ENCODE measurements around the gene DNAJC27. TPM values are rescaled to one million over a fixed set of nuclear protein-coding genes. Genes with fewer than 3 reads are reported as not detected.

DNAJC27 gene
- total and polyA plus RNA-seq, 9 of the 15 experiments (the other 6 are each of a cell fraction or from before 2014, with no cell fraction given), result 0.53 to 5.9 (median 3.0) TPM

DNA sequence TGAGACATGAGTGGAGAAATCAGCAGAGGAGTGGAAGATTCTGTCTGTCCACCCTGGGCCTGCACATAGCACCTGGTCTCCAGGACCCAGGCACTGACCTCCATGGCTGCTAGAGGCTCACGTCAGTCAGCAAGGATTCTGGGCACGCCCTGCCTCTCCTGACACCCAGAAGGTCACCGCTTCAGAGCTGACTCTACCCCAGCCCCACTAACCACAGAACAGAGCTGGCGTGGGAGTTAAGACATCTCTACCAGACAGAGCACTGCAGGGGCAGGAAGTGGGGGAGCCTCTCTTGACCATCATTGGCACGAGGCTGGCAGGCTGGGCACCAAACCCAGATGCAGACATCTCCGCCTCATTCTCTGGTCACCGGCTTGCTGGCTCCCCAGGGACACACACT is 54.7 kb downstream of the DNAJC27 start:
- WGBS (ENCODE audit: insufficient coverage, low coverage, missing lambda C conversion rate), result 57% methylated on average over 6 of the region's 7 CpGs
- Histone ChIP-seq H3K27ac (ENCODE audit: extremely low read depth, low read depth, low read length) (no peak overlapping the region), H3K9me1 (ENCODE audit: control insufficient read depth, insufficient read depth, low read length) (peaks cover 12% of the 10 kb centered on the region), H3K4me2 (ENCODE audit: insufficient read depth, low read length) (peak overlapping the region; percentile 77), H3K9me3 (replicated peaks; ENCODE audit: control insufficient read depth, insufficient read depth, low read depth, low read length) (no peaks in the 10 kb centered on the region), H3K36me3 (ENCODE audit: control insufficient read depth, insufficient read depth, low read length) (peaks cover 57% of the 10 kb centered on the region; the same call in 2 of the 3 replicates), H3K4me1 (replicated peaks in 1 of 2; ENCODE audit: control insufficient read depth in 2 of 2, insufficient read depth in 2 of 2, low read length in 2 of 2) (peaks cover 29 to 46% of the 10 kb centered on the region in 2 experiments; a peak in 4 of 5 replicates), H3K27me3 (ENCODE audit: control insufficient read depth in 2 of 2, insufficient read depth in 2 of 2, low read length in 2 of 2) (no peaks in the 10 kb centered on the region), H4K20me1 (replicated peaks; ENCODE audit: control insufficient read depth, insufficient read depth, low read length) (peaks cover 14% of the 10 kb centered on the region), H3K79me2 (ENCODE audit: control insufficient read depth, insufficient read depth, low read length) (peaks cover 33% of the 10 kb centered on the region), H2AFZ (ENCODE audit: low read depth, low read length) (no peak overlapping the region), H3K4me3 (no peak overlapping the region), H3K9ac (ENCODE audit: insufficient read depth in 1 of 2, low read depth in 2 of 2, low read length in 2 of 2) (peak overlapping the region in 1 of 2 experiments; percentile 92; a peak in 2 of 4 replicates)
- peak; percentile 82 for FAIRE-seq
- no peak for ATAC-seq
- TF ChIP-seq NR1H2 (CRISPR knock-in tag; IDR thresholded peaks at IDR 0.05) (no peak), SP1 (CRISPR knock-in tag; IDR thresholded peaks at IDR 0.05) (no peak), PCBP2 (IDR thresholded peaks at IDR 0.05; ENCODE audit: low read depth, low read length, poor library complexity, severe bottlenecking) (no peak), HDAC6 (IDR thresholded peaks at IDR 0.05; ENCODE audit: low read depth, low read length) (no peak), CBFA2T3 (IDR thresholded peaks at IDR 0.05) (0 out of 2 replicates have a peak, but pooled peaks have one; percentile 4), CBX5 (IDR thresholded peaks at IDR 0.05; ENCODE audit: borderline replicate concordance, low read depth) (no peak)
- no TSS peak for BruUV-seq (replicated peaks)
- in situ Hi-C loops (cut with MboI), result no loop called here
- intact Hi-C loops (cut with micrococcal nuclease), result no loop called here
- POLR2A ChIA-PET, result no interaction called here
- CTCF ChIA-PET (ENCODE audit: low intra/inter-chr PET ratio), result no interaction called here
- peak in 2 of 4 experiments; percentile 27 to 30 for DNase-seq (ENCODE audit: extremely low read depth in 1 of 4, low spot score in 3 of 4)

DNA sequence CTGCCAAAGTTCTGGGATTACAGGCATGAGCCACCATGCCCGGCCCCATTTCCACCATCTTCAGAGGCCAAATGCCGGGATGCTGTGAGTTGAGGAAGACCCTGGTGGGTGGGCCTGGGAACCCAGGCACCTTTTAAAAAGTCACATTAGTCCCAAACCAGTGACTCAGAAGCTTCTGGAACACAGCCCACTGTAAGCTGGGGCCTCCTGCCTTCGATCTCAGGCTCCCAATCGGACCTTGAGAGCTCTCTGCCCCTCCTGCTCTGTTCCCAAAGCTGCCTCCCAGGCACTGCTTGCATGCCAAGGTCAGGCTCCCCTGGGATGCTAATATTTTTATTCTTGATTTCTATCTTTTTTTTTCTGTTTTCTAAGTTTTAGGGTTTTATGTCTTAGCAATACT is 56.0 kb downstream of the DNAJC27 start:
- ChIA-PET CTCF (ENCODE audit: low intra/inter-chr PET ratio) (no interaction called here), POLR2A (no interaction called here)
- intact Hi-C loops (cut with micrococcal nuclease) (no loop called here), in situ Hi-C loops (cut with MboI) (no loop called here)
- peaks cover 12% of the 10 kb centered on the region for H3K9me1 ChIP-seq (ENCODE audit: control insufficient read depth, insufficient read depth, low read length)
- H3K27ac ChIP-seq (ENCODE audit: extremely low read depth, low read depth, low read length), result no peak overlapping the region
- FAIRE-seq (no peak), ATAC-seq (no peak), DNase-seq (ENCODE audit: extremely low read depth in 1 of 4, low spot score in 3 of 4) (no peak)
- H3K9ac ChIP-seq (ENCODE audit: insufficient read depth in 1 of 2, low read depth in 2 of 2, low read length in 2 of 2), result peak overlapping the region in 1 of 2 experiments; percentile 47; a peak in 2 of 4 replicates
- H2AFZ ChIP-seq (ENCODE audit: low read depth, low read length), result no peak overlapping the region
- peaks cover 14% of the 10 kb centered on the region for H4K20me1 ChIP-seq (replicated peaks; ENCODE audit: control insufficient read depth, insufficient read depth, low read length)
- peaks cover 62% of the 10 kb centered on the region; the same call in 2 of the 3 replicates for H3K36me3 ChIP-seq (ENCODE audit: control insufficient read depth, insufficient read depth, low read length)
- 91% methylated on average over 4 of the region's 4 CpGs for WGBS (ENCODE audit: insufficient coverage, low coverage, missing lambda C conversion rate)
- H3K79me2 ChIP-seq (ENCODE audit: control insufficient read depth, insufficient read depth, low read length), result peaks cover 35% of the 10 kb centered on the region
- TF ChIP-seq, protein P1, sequence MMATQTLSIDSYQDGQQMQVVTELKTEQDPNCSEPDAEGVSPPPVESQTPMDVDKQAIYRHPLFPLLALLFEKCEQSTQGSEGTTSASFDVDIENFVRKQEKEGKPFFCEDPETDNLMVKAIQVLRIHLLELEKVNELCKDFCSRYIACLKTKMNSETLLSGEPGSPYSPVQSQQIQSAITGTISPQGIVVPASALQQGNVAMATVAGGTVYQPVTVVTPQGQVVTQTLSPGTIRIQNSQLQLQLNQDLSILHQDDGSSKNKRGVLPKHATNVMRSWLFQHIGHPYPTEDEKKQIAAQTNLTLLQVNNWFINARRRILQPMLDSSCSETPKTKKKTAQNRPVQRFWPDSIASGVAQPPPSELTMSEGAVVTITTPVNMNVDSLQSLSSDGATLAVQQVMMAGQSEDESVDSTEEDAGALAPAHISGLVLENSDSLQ (IDR thresholded peaks at IDR 0.05), result no peak
- no peak for TF ChIP-seq ATF1 (CRISPR knock-in tag; IDR thresholded peaks at IDR 0.05)
- TF ChIP-seq ATF1 (tag; IDR thresholded peaks at IDR 0.05), result no peak
- TF ChIP-seq, protein P2, sequence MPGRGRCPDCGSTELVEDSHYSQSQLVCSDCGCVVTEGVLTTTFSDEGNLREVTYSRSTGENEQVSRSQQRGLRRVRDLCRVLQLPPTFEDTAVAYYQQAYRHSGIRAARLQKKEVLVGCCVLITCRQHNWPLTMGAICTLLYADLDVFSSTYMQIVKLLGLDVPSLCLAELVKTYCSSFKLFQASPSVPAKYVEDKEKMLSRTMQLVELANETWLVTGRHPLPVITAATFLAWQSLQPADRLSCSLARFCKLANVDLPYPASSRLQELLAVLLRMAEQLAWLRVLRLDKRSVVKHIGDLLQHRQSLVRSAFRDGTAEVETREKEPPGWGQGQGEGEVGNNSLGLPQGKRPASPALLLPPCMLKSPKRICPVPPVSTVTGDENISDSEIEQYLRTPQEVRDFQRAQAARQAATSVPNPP (IDR thresholded peaks at IDR 0.05; ENCODE audit: borderline replicate concordance, insufficient read depth, insufficient read length), result no peak
- no peak for TF ChIP-seq ZNF445 (CRISPR knock-in tag; IDR thresholded peaks at IDR 0.05; ENCODE audit: low read depth)
- TF ChIP-seq NFE2 (IDR thresholded peaks at IDR 0.05; ENCODE audit: low read depth), result no peak
- H3K9me3 ChIP-seq (replicated peaks; ENCODE audit: control insufficient read depth, insufficient read depth, low read depth, low read length), result peaks cover 1% of the 10 kb centered on the region
- H3K27me3 ChIP-seq (ENCODE audit: control insufficient read depth in 2 of 2, insufficient read depth in 2 of 2, low read length in 2 of 2), result no peaks in the 10 kb centered on the region
- no peak overlapping the region for H3K4me3 ChIP-seq
- peaks cover 26 to 43% of the 10 kb centered on the region in 2 experiments; a peak in 4 of 5 replicates for H3K4me1 ChIP-seq (replicated peaks in 1 of 2; ENCODE audit: control insufficient read depth in 2 of 2, insufficient read depth in 2 of 2, low read length in 2 of 2)
- BruUV-seq (replicated peaks), result no TSS peak
- H3K4me2 ChIP-seq (ENCODE audit: insufficient read depth, low read length), result no peak overlapping the region

Measured in K562 (cell line).